ENCODE results near the gene KRT71. TPM values are rescaled to one million over a fixed set of nuclear protein-coding genes. Genes with fewer than 3 reads are reported as not detected.

The KRT71 gene
- total RNA-seq, 1 experiment from 2014 or later = not detected

DNA sequence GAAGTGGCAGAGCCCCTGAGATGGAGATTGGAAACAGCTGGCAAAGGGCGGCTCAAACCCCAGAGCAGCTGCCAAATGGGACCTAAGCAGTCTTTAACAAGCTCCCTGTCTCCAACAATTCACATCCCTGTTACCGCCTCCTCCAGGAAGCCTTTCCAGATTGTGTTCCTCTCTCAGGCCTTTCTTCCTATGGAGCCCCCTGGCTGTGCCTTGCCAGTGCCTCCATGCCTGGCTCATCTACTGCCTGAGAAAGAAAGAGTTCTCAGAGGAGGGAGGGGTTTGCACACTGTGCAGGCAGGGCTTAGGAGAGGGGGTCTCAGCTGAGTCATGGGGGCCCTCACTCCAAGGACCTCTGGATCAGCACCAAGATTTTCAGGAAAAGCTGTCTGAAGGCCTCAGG, 29.5 kb upstream of the KRT71 start:
- Histone ChIP-seq H4K20me1 (ENCODE audit: low read length) (no peaks in the 10 kb centered on the region), H3K9me3 (ENCODE audit: low read length) (no peaks in the 10 kb centered on the region), H3K27me3 (ENCODE audit: low read length) (no peaks in the 10 kb centered on the region), H3K27ac (ENCODE audit: low read length) (no peak overlapping the region), H3K79me2 (ENCODE audit: low read length) (no peaks in the 10 kb centered on the region), H3K9me2 (replicated peaks; ENCODE audit: low read length) (no peaks in the 10 kb centered on the region), H3K4me2 (ENCODE audit: low read length) (no peak overlapping the region), H3K4me3 (ENCODE audit: low read length) (no peak overlapping the region), H3K36me3 (ENCODE audit: low read depth, low read length) (no peaks in the 10 kb centered on the region), H2AFZ (ENCODE audit: low read length) (no peak overlapping the region), H3K9ac (ENCODE audit: low read length) (no peak overlapping the region), H3F3A (ENCODE audit: low read length, unreplicated experiment) (no peaks in the 10 kb centered on the region), H3K4me1 (ENCODE audit: insufficient read depth, low read length) (peaks cover 8% of the 10 kb centered on the region; the same call in 1 of the 2 replicates)
- POLR2A ChIA-PET (ENCODE audit: unreplicated experiment) = no interaction called here
- BruUV-seq (replicated peaks) = no TSS peak
- intact Hi-C loops (cut with micrococcal nuclease) = loop anchor here (10.0 kb wide), 1 partner anchor 402 kb away; no protein-coding TSS in a partner anchor
- ATAC-seq (no peak), DNase-seq (no peak)
- CTCF ChIA-PET = interaction anchor here (1.8 kb wide), 1 partner anchor 288 kb away, joined by 5 read pairs; no protein-coding TSS in a partner anchor
- TF ChIP-seq, protein P1, sequence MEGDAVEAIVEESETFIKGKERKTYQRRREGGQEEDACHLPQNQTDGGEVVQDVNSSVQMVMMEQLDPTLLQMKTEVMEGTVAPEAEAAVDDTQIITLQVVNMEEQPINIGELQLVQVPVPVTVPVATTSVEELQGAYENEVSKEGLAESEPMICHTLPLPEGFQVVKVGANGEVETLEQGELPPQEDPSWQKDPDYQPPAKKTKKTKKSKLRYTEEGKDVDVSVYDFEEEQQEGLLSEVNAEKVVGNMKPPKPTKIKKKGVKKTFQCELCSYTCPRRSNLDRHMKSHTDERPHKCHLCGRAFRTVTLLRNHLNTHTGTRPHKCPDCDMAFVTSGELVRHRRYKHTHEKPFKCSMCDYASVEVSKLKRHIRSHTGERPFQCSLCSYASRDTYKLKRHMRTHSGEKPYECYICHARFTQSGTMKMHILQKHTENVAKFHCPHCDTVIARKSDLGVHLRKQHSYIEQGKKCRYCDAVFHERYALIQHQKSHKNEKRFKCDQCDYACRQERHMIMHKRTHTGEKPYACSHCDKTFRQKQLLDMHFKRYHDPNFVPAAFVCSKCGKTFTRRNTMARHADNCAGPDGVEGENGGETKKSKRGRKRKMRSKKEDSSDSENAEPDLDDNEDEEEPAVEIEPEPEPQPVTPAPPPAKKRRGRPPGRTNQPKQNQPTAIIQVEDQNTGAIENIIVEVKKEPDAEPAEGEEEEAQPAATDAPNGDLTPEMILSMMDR (conservative IDR thresholded peaks at IDR 0.05; ENCODE audit: low read depth, low read length) = no peak
- TF ChIP-seq EZH2phosphoT487 (IDR thresholded peaks at IDR 0.05; ENCODE audit: borderline replicate concordance, low read length) (no peak), EZH2 (IDR thresholded peaks at IDR 0.05; ENCODE audit: low read length, unreplicated experiment) (no peak)

DNA sequence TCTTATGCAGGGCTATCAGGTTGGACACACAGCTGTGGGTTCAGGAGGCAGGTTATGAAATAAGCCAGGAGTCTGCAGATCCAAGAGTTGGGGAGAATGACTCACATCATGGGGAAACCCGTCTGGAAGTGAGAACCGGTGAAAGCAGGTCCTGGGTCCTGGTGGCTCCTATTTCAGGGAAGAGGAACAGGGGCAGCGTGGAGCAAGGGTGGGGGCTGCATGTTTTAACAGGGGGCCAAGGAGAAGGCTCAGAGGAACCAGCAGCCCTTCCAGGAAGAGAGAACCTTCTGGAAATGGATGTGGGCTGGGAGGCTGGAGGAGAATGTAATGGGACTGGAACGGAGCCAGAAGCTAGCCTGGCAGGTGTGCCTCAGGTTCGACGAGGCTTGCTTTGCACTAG, 28.5 kb upstream of the KRT71 start:
- POLR2A ChIA-PET (ENCODE audit: unreplicated experiment) = no interaction called here
- TF ChIP-seq, protein P1 (conservative IDR thresholded peaks at IDR 0.05; ENCODE audit: low read depth, low read length) = no peak
- TF ChIP-seq EZH2 (IDR thresholded peaks at IDR 0.05; ENCODE audit: low read length, unreplicated experiment) (no peak), EZH2phosphoT487 (IDR thresholded peaks at IDR 0.05; ENCODE audit: borderline replicate concordance, low read length) (no peak)
- H3K4me1 ChIP-seq (ENCODE audit: insufficient read depth, low read length) = peaks cover 8% of the 10 kb centered on the region; the same call in 1 of the 2 replicates
- no peaks in the 10 kb centered on the region for H3K79me2 ChIP-seq (ENCODE audit: low read length)
- peak; percentile 56 for DNase-seq
- no peaks in the 10 kb centered on the region for H4K20me1 ChIP-seq (ENCODE audit: low read length)
- CTCF ChIA-PET = interaction anchor here (0.6 to 1.8 kb wide), 2 partner anchors 289 to 292 kb away, joined by 3 to 5 read pairs; no protein-coding TSS in a partner anchor
- no peak overlapping the region for H3K27ac ChIP-seq (ENCODE audit: low read length)
- no peak overlapping the region for H2AFZ ChIP-seq (ENCODE audit: low read length)
- intact Hi-C loops (cut with micrococcal nuclease) = loop anchor here (10.0 kb wide), 1 partner anchor 403 kb away; no protein-coding TSS in a partner anchor
- H3K9me3 ChIP-seq (ENCODE audit: low read length) = no peaks in the 10 kb centered on the region
- no peaks in the 10 kb centered on the region for H3F3A ChIP-seq (ENCODE audit: low read length, unreplicated experiment)
- no TSS peak for BruUV-seq (replicated peaks)
- H3K9ac ChIP-seq (ENCODE audit: low read length) = no peak overlapping the region
- ATAC-seq = no peak
- H3K27me3 ChIP-seq (ENCODE audit: low read length) = no peaks in the 10 kb centered on the region
- H3K4me3 ChIP-seq (ENCODE audit: low read length) = no peak overlapping the region
- H3K9me2 ChIP-seq (replicated peaks; ENCODE audit: low read length) = no peaks in the 10 kb centered on the region
- no peak overlapping the region for H3K4me2 ChIP-seq (ENCODE audit: low read length)
- H3K36me3 ChIP-seq (ENCODE audit: low read depth, low read length) = no peaks in the 10 kb centered on the region

DNA sequence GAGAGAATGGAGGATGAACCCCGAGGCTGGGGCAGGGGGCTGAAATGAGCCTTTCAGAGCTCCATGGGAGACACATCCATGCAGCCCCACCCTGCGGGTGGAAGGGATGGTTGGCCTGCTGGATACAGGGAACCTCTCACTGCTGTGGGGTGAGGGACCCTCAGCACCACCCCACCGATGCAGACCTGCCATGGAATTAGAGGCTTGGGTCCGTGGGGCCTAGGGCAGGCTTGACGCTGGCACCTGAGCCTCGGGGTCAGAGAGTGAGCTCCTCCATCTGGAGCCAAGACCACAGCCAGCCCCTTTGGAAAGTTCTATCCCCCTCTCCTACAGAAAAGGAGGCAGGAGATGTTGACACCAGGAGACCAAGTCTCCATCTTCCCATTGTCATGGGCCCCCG, 28.1 kb upstream of the KRT71 start:
- TF ChIP-seq, protein P1 (conservative IDR thresholded peaks at IDR 0.05; ENCODE audit: low read depth, low read length) = no peak
- no peak for TF ChIP-seq EZH2 (IDR thresholded peaks at IDR 0.05; ENCODE audit: low read length, unreplicated experiment)
- no peak for TF ChIP-seq EZH2phosphoT487 (IDR thresholded peaks at IDR 0.05; ENCODE audit: borderline replicate concordance, low read length)
- no TSS peak for BruUV-seq (replicated peaks)
- Histone ChIP-seq H3K27ac (ENCODE audit: low read length) (no peak overlapping the region), H3F3A (ENCODE audit: low read length, unreplicated experiment) (no peaks in the 10 kb centered on the region), H3K27me3 (ENCODE audit: low read length) (no peaks in the 10 kb centered on the region), H4K20me1 (ENCODE audit: low read length) (no peaks in the 10 kb centered on the region), H3K79me2 (ENCODE audit: low read length) (no peaks in the 10 kb centered on the region), H3K9ac (ENCODE audit: low read length) (no peak overlapping the region), H3K4me3 (ENCODE audit: low read length) (no peak overlapping the region), H3K36me3 (ENCODE audit: low read depth, low read length) (no peaks in the 10 kb centered on the region), H3K4me1 (ENCODE audit: insufficient read depth, low read length) (peaks cover 8% of the 10 kb centered on the region; the same call in 1 of the 2 replicates), H3K9me2 (replicated peaks; ENCODE audit: low read length) (no peaks in the 10 kb centered on the region), H2AFZ (ENCODE audit: low read length) (no peak overlapping the region), H3K4me2 (ENCODE audit: low read length) (no peak overlapping the region), H3K9me3 (ENCODE audit: low read length) (no peaks in the 10 kb centered on the region)
- intact Hi-C loops (cut with micrococcal nuclease) = loop anchor here (10.0 kb wide), 1 partner anchor 404 kb away; no protein-coding TSS in a partner anchor
- ChIA-PET CTCF (interaction anchor here (1.8 kb wide), 1 partner anchor 289 kb away, joined by 5 read pairs; no protein-coding TSS in a partner anchor), POLR2A (ENCODE audit: unreplicated experiment) (no interaction called here)
- no peak for ATAC-seq
- no peak for DNase-seq
